Ureter (tissue), 1 donor: ENCODE measurements around the gene GABBR1. TPM values are rescaled to one million over a fixed set of nuclear protein-coding genes. Genes with fewer than 3 reads are reported as not detected.

Experiments
- DNase-seq: peaks from one replicate; pipeline ENCODE4 v3.0.0-alpha.2; 2020; ENCODE audit warnings: low spot score
- total RNA-seq: library from RNA; stranded (reverse); gene quantifications from one replicate; pipeline ENCODE4 v1.2.4, GENCODE V29; 2023
- donor health status: DM: yes; HTN: yes; CAD: no.

GABBR1 gene
- total RNA-seq, 1 donor from 2014 or later: 64.3 TPM

DNA sequence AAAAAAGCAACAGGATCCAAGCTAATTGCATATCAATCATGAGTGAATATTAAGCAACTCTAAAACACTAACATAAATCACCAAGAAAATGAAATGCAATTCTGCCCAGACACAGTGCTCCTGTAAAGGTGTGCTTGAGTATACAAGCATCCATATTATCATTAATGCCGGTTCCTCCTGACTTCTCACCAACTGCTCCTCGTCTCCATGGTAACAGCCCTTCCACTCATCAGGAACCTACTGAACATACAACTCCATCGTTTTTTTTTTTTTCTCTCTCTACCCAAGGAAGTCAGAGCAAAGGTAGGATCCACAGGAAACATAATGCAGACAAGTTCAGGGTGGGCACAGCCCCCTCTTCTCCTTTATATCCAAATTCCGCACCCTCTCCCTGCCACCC lies 12.4 kb downstream of the GABBR1 start:
- no peak for DNase-seq

DNA sequence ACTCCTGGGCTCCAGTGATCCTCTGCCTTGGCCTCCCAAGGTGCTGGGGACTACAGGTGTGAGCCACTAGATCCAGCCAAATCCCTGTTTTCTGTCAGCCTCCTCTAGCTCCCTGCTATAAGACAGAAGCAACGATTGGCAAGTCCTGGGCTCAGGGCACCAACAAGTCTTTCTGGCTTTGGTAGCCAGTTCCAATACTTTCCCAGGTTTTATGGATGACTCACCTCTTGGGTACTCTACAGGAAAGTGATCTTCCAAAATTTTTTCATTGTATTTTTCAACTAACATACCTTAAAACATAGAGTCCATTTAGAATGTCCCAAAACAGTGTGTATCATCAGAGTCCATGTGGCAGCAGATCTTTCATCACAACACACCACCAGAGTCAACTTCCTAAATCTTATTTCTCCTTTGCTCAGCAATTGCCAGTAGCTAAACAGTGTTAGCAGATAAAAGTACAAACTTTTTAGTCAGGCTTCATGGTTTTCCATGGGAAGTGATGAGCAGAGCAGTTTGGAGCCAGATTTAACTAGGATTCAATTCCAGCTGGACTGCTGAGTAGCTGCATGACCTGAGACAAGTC lies 13.3 kb downstream of the GABBR1 start:
- no peak for DNase-seq

DNA sequence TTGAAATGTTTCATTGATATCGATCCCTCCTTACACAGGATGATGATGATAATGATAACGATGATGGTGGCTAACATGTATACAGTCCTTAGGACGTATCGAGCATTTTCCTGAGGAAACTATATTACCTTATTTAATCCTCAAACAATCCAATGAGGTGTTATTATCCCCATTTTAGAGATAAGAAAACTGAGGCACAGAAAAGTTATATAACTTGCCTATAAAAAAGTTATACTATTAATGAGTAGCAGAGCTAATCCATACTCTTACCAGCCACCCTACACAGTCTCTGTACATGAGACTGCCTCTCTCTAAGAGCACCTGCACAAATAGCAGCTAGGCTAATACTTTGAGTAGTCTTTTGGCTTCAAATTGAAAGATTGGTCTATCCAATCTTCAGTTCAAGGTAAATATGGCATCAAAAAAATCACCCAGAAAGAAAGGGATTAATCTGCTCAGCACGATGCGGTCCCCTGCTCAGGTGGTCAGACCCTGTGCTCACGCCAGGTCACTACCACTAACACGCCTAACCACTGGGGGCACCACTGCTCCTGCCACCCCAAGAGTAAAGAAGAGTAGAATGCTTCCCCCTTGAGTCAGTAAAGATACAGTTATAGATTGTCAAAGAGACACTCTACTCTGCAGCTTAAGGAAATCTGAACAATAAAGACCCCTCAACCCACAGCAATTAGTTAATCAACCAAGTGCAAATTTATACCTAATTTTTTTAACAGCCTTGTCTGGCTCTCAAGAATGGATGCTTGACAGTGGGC lies 15.0 kb downstream of the GABBR1 start:
- no peak for DNase-seq

DNA sequence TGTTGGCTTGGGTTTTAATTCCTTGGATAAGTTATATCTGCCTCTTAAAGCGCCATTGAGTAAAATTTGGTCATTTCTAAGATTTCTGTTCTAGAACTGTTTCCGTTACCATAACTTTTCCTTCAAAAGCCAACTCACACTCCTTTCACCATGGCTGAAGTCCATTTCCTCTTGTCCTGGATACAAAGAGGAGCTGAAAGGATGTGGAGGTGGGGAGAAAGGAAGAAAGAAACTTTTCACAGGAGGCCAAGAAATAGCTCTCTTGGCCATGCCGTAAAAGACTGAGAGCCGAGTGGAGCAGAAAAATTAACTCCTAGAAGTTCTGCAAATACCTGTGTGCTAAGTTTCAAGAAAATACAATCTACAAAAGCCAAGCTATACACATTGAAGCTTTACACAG lies 21.6 kb downstream of the GABBR1 start:
- DNase-seq: no peak

DNA sequence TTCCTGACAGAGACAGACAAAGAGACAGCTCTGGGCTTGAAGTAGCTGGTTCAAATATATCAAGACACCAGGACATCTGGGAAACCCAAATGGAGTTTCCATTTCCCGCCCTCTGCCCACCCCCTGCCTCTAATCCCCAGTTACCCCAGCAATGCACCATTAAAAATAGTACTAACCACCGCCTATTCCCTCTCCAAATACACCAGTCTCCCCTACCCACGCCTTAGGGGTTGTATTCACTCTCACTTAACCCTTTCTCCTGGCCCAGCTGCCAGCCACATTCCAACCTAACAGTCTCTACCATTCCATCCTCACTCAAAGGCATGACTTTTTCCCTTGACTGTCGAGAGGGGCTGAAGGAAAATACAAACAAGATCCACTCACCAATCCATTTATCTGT lies 22.4 kb downstream of the GABBR1 start:
- DNase-seq: no peak

DNA sequence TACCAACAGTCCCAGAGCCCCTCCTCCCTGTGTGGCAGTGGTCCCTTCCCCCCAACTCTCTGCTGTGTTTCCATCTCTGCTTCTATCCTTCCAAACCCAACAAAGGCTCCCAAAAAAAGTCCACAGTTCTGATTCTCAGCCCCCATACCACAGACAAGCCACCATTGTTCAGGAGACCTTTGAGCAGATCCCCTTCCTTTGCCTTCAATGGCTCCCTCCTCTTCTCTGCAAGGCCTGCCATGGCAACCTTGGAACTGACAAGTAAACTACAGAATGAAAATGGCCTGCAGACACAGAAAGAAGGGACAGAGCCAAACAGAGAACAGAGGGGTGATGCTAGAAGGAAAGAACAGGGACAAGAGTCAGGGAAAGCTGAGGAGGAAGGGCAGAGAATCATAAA lies 24.9 kb downstream of the GABBR1 start:
- DNase-seq: no peak

DNA sequence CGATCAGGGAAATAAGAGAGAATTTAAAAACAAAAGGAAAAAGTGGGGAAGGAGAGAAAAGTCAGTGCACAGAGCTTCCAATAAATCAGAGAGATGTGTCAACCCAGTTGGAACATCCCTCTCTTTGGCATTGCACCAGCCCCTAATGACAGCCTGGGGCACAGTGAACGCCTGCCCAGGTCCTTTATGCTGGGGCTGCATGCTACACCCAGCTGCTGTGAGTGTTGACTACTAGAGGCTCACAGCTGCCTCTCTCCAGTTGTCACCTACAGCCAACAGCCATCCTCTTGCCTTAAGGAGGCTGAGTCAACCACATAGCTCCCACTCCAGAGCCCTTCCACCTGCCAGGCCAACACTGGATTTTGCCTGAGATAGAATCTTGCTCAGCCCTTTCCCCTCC lies 29.1 kb downstream of the GABBR1 start:
- no peak for DNase-seq

DNA sequence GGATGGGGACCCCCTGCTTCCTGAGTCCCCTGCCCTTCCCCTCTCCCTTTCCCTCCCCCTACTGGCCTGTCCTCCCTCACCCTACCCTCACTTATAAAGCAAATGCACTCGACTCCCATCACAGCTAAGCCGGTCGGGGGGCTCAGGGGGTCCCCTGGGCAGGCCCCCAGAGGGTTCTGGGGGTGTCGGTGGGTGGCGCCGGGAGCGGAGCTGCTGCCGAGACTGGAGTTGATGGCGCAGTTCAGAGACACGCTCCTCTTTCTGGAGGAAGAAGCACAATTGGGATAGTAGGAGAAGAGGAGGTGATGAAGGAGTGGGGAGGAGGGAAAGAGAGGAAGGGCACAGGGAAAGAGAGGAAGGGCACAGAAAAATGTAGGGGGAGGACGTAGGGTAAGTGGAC lies 29.5 kb downstream of the GABBR1 start:
- no peak for DNase-seq

DNA sequence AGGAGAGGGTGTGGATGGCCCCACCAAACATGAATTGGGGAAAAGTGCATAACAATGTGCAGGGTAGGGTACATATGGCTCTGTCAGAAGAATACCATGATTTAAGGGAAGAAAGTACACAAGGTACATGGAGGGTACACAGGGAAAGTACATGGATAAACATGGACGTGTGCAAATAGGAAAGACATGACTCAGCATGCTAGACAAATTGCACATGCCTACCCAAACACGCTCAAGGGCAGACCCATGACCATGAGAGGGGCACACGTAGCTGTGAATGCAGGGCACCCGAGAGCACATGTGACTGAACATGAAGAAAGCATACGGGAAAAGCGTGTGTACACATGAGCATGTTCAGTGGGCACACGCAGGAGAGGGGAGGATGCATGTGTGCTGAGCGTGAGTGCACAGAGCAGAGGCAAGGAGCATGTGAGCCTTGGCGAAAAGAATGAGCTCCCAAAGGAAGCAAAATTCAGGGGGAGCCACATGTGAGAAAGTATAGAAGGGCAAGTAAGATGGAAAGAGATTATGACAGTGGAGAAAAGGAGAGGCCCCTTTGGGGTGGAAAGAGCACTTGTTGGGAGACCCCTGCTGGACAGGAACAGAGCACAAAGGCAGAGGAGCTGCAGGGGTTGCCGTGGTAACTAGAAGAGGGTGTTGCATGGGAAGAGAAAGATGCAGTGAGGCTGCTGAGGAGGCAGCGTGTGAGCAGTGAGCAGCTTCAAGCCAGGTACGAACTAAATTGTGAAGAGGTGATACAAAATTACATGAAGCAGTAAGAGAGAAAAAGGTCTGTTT lies 30.2 kb downstream of the GABBR1 start:
- DNase-seq: no peak

DNA sequence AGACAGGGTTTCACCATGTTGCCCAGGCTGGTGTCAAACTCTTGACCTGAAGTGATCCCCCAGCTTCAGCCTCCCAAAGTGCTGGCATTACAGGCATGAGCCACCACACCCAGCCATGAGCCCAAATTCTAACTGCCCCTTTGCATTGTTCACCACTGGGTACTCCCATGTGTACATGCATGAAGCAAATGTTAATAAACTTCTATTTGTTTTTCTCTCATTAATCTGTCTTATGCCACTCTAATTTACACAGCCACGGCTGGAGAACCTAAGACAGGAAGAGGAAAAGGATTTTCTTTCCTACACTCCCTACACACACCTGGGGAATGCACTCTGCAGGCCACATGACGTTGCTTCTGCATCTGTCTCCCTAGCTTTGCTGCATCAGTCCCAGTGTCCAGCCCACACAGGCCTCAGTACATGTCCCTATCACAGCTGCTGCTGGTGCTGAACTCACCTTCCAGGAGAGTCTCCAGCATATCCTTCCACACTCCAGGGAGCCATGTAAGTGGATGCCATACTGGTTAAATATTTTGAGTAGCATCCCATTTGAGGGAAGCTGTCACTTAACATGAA lies 34.7 kb downstream of the GABBR1 start:
- no peak for DNase-seq

DNA sequence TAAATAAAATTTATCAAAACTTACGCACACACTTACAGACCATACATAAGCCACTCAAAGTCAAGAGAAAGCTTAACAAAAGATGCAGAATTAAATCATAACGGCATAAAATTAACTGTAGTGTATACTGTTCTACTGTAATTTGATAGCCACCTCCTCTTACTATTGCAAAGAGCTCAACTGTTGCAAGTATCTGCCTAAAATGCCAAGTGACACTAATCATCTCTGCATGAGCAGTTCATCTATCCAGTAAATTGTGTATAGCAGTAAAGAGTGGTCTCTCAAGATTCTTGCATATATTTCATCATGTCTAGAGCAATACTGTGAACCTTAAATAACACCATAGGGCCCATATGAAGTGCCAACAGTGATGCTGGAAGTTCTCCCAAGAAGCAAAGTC lies 35.8 kb downstream of the GABBR1 start:
- DNase-seq: no peak

DNA sequence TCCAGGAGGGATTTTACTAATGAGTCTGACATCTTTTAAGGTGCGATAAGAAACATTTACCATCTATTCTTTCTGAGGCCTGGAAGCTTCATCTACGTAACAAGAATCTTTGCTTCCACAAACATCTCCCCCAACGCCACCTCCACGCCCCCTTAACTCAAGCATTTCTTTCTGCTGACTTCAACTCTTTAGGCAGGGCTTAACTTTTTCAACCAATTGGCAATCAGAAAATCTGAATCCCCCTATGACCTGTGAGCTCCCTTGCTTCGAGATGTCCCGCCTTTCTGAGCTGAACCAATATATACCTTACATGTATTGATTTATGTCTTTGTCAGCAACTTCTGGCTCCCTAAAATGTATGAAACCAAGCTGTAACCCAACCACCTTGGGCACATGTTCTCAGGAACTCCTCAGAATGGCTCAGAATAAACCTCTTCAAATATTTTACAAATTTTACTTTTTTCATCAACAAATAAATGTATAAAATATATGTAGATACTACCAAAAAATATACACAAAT lies 36.5 kb downstream of the GABBR1 start:
- DNase-seq: no peak

DNA sequence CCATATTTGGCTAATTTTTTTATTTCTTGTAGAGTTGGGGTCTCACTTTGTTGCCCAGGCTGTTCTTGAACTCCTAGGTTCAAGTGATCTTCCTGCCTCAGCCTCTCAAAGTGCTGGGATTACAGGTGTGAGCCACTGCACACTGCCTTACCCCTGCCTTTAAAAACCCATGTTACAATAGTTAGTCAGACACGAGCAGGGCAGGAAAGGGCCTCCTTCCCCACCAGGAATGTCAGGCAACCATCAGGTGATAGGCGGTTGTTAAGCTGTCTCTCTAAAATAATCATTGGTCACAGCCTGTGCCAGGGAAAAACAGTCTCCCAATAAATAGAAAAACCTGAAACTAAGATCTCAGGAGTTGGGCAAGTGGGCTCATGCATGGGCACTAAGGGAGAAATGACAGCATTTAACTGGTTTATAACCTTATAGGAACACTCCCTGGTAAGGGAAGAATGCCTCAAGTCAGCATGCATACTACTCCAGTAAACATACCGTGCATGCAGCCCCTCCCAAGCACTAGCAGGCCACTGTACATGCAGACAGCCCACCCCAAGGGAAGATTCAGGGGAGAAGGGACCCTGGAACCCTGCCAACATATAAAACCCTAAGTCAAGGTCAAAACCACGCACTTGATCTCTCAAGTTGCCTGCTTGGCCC lies 39.7 kb downstream of the GABBR1 start:
- DNase-seq: no peak

DNA sequence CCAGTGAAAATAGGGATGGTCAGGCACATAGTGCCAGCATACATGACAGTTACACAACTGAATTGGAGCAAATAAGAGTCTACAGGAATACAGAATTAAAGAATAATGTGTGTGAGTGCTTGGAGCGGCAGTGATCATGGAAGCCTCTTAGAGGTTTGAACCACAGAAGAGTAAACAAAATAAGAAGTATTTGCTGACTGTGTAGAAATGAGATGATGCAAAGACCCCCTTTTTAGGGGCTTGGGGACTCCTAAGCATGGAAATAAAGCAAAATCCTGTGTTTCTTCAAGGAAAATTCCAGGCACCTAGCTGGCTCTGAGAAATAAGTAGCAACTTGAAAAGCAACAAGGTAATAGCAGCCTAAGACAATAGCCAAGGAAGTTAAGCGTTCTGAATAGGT lies 41.3 kb downstream of the GABBR1 start:
- no peak for DNase-seq

DNA sequence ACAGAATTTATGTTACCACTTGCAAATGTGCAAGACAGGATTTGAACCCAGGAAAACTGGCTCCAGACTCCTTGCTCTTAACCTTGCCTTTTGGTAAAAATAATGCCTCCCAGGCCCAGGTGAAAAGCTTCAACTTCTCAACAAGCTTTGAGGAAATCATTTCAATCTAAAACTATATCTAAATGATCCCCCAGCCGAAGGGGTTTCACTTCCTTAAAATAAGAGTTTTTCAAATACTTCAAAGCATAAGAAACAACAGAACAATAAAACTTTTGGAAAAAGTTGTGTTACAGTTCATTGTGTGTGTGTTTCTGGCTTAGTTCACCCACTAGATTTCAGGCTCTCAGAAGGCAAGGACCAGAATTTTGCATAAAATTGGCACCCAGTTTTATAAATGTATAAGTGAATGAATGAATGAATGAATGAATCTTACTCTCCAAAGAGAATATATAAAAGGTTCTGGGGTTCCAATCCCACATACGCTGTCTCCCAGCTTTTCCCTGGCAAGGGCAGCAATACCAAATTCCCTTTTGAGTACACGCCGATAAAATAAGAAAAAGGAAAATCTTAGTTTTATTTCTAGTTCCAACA lies 42.7 kb downstream of the GABBR1 start:
- DNase-seq: no peak

DNA sequence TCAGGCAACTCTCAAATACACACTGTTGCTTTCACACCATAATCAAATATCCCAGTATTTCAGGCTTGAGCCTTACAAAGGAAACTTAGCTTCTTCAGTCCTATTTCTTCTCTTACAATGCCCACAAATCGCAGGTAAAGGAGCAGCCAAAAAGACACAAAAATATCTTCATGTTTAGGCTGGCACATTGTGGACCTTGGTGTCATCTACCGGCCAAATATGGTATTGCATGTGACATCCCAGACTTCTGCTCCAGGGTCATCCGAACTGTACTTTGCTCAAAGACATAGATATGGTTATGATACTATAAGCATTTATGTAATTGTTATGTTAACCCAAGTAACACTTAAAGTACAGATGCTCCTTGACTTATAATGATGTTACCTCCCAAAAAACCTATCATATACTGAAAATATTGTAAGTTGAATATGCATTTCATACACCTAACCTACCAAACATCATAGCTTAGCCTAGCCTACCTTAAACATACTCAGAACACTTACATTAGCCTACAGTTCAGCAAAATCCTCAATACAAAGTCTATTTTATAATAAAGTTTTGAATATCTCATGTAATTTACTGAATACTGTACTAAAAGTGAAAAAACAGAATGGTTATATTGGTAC lies 43.4 kb downstream of the GABBR1 start:
- DNase-seq: no peak

DNA sequence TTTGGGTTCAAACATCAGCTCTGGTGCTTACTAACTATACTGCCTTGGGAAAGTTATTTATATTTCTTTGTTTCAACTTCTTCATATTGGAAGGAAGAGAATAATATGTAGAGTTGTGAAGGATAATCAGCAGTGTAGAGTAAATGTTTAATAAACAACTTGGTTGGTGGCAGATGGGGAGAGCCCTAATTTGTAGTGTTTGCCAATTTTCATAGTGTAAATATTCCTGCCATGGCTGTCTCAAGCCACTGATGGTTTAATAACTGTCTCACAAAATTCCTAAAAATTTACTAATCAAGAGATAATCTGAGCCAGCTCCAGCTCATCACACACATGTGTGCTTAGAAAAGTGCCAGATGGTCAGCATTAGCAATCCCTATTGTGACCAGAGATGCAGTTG lies 48.2 kb downstream of the GABBR1 start, which contains the start of gene OR2H2:
TSS of gene OR2H2 (plus strand) at position 301 of the 400 bp plus-strand sequence. CDS start 2,824 bp downstream, outside the sequence.
- no peak for DNase-seq

DNA sequence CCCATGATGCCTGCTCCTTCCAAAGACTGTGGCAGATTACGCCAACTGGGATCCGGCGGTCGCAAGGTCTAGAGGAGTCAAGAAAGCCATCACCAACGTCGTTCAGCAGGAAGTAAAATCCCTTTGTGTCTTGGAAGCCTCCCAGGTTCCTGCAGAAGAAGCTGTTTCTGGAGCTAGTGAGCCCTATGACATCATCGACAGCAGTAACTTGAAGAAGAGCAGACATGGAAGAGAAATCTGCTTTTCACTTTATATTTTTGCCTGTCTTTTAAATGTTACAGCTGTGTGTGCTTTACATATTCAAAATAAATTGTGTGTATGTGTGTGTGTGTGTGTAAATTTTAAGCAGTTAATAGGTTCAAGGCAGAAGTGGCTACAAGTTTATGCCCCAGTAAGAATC lies 55.4 kb downstream of the GABBR1 start:
- DNase-seq: no peak

DNA sequence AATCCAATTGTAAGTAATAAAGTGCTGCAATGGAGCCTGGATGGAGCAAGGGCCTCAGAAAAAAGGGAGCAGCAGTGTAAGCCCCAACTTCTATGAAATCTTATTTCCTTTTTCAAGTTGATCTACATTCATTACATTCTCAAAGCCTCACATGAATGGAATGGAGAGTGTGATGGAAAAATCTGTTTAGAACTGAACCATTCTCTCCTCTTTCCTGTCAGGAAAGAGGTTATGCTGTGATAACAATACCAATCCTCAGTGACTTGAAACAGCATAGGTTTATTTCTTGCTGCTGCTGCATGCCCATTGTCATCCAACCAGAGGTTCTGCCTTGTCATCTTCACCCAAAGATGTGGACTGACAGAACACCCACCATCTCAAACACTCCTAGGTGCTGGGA lies 56.9 kb downstream of the GABBR1 start:
- DNase-seq: no peak

DNA sequence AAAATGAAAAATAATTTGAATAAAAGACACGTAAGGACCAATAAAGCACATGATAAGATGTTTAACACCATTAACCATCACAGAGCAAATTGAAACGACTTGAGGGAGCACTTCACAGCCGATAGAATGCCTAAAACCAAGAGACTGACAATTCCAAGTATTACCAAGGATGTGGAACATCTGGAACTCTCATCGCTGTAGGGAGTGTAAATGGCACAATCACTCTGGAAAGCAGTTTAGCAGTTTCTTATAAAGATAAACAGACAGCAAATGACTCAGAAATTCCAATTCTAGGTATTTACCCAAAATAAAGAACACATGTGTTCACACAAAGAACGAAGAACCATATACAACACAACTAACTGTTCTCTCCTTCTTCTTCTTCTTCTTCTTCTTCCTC lies 65.0 kb downstream of the GABBR1 start:
- DNase-seq: no peak

DNA sequence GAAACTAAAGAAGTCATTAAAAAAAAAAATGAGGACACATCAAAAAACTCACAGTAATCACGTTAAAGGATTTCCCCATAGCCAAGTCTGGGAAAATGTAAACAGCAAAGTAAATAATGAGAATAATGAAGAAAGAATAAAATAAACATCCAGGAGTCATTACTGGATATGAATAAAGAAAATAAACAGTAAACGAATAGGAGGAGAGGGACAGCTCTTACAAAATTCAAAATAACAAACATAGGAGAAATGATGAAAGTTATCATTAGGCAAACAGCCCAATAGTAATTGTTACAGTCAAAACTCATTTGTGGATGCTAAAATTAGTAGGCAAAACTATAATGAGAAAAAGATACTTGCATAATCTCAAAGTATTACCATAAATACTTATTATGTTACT lies 65.4 kb downstream of the GABBR1 start:
- no peak for DNase-seq
